GM10266 (cell line): ENCODE results near the gene GNG11.

Experiments
- DNase-seq: peaks from one replicate; pipeline ENCODE4 v3.0.0; 2012; ENCODE audit errors: extremely low spot score
- CTCF ChIP-seq: IDR thresholded peaks from 2 replicates; pipeline ENCODE4 v1.5.1; 2012; ENCODE audit warnings: mild to moderate bottlenecking, low read depth; ENCODE audit not compliant: control insufficient read depth, insufficient read depth; ENCODE audit errors: missing control alignments

The GNG11 gene

GRCh38 chr7:93943816-93944540 is 22.4 kb downstream of the GNG11 start:
- no peak for DNase-seq
- no peak for TF ChIP-seq CTCF

- TF ChIP-seq CTCF: no peak
These were observed 23.1 kb downstream of the GNG11 start for GRCh38 chr7:93944673-93945072.

GRCh38 chr7:93945083-93945482 is 23.5 kb downstream of the GNG11 start:
- DNase-seq: no peak

More at GRCh38 chr7:93944673-93945072, 23.1 kb downstream of the GNG11 start:
- DNase-seq: no peak

GRCh38 chr7:93945756-93946535 is 24.4 kb downstream of the GNG11 start:
- DNase-seq: no peak
- no peak for TF ChIP-seq CTCF

More at GRCh38 chr7:93945083-93945482, 23.5 kb downstream of the GNG11 start:
- TF ChIP-seq CTCF: no peak

- no peak for DNase-seq
- no peak for TF ChIP-seq CTCF
These were observed 26.6 kb downstream of the GNG11 start for GRCh38 chr7:93948106-93948505.

- DNase-seq: no peak
- no peak for TF ChIP-seq CTCF
These were observed 27.3 kb downstream of the GNG11 start for GRCh38 chr7:93948873-93949272.

- TF ChIP-seq CTCF: no peak
- DNase-seq: no peak
These were observed 27.9 kb downstream of the GNG11 start for GRCh38 chr7:93949423-93949822.
